Keratinocyte (primary cell): Measurements from ENCODE around the gene GPR3.

Experiments used
- EZH2 ChIP-seq: IDR thresholded peaks from one replicate; pipeline ENCODE4 v1.6.1; 2012; ENCODE audit warnings: inconsistent platforms, mild to moderate bottlenecking, low read length, moderate library complexity
- TF ChIP-seq, protein P1 (sequence below), 3 experiments: IDR thresholded peaks in 1 of 3; conservative IDR thresholded peaks in 1 of 3; optimal IDR thresholded peaks in 1 of 3; 2 replicates in 2 of 3; 3 replicates in 1 of 3; pipeline versions ENCODE3 to v1.5.1; 2011; ENCODE audit warnings: low read length in 3 of 3, mild to moderate bottlenecking in 3 of 3, moderate library complexity in 2 of 3, control low read depth in 1 of 3, inconsistent platforms in 1 of 3; ENCODE audit not compliant: insufficient read depth in 2 of 3; ENCODE audit errors: extremely low read depth in 1 of 3

DNA sequence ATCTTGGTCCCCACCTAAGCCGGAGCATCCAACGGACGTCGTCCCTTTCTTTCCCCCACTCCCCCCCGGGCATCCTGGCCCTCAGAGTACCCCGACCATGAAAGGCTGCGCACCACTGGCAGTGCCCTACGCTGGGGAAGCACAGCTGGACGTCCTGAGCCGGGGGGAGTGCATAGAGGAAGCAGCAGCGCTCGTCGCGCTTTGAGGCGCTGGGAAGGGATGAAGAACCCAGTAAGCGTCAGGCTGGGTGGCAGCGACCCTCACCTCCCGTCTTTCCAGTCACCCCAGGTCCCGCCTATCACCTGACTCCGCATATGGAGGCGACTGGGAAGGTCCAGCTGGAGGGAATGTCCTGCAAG lies 31.4 kb upstream of the GPR3 start:
- TF ChIP-seq, protein P1, sequence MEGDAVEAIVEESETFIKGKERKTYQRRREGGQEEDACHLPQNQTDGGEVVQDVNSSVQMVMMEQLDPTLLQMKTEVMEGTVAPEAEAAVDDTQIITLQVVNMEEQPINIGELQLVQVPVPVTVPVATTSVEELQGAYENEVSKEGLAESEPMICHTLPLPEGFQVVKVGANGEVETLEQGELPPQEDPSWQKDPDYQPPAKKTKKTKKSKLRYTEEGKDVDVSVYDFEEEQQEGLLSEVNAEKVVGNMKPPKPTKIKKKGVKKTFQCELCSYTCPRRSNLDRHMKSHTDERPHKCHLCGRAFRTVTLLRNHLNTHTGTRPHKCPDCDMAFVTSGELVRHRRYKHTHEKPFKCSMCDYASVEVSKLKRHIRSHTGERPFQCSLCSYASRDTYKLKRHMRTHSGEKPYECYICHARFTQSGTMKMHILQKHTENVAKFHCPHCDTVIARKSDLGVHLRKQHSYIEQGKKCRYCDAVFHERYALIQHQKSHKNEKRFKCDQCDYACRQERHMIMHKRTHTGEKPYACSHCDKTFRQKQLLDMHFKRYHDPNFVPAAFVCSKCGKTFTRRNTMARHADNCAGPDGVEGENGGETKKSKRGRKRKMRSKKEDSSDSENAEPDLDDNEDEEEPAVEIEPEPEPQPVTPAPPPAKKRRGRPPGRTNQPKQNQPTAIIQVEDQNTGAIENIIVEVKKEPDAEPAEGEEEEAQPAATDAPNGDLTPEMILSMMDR (optimal IDR thresholded peaks at IDR 0.05 in 1 of 3, IDR thresholded peaks at IDR 0.05 in 1 of 3, conservative IDR thresholded peaks at IDR 0.05 in 1 of 3; ENCODE audit: extremely low read depth in 1 of 3, insufficient read depth in 2 of 3, low read length in 3 of 3): no peak
- no peak for TF ChIP-seq EZH2
